NCI-H146 treated with DMSO at 0.1 percent for 48 hours (cell line): Measurements from ENCODE around the gene MOB3B.
A peak's percentile ranks its signal among the peaks of the same experiment; 100 is the strongest.

Experiments
- DNase-seq: peaks from one replicate; lab custom pipeline; 2025; ENCODE audit not compliant: unreplicated experiment; lab: John Stamatoyannopoulos, UW

MOB3B gene

DNA sequence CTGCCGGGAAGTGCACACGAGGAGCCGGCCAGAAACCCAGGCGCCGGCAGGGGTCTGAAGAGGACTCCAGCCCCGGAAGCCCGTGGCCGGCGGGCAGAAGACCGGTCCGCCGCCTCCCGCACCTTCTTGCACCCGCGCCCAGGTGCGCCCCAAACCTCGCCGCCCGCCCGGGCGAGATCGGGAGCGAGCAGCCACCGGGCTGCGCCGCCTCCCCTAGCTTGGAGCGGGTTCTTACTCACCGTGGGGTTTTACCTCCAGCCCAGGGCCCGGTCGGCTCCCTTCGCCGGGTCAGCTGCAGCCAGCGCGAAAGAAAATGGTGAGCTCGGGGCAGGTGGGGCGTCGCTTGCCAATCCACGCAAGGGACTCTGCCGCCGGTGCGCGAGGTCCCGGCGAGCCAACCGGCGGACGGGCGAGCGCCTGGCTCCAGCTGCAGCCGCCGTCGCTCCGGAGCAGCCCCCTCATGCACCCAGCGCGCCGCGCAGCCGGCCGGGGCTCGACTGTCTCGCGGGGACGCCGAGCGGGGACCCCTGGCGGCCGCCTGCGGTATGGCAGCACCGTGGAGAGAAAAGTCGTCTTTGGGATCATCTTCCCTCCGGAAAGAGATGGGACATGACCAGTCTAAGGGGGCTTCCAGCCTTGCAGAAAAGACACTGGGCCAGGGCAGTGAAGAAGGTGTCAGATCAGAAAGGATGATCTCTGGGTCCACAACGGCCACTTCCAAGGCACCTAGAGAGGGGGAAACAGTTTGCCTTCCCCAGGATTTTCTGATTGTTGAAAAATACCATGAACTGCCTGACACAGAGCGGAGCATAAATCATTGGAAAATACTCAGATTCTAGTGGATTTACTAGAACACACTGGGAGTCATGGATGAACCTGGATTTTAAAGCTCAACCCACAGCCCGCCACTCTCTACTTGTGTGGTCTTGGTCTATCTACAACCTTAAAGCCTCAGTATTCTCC, at the start of gene MOB3B:
Gene MOB3B (minus strand): TSS at position 499 of the 963 bp plus-strand sequence. CDS start 74,264 bp downstream, outside the sequence.
- DNase-seq = peak; percentile 72

GRCh38 chr9:27573634-27574590, 44.3 kb upstream of the MOB3B start:
- peak; percentile 99 for DNase-seq

DNA sequence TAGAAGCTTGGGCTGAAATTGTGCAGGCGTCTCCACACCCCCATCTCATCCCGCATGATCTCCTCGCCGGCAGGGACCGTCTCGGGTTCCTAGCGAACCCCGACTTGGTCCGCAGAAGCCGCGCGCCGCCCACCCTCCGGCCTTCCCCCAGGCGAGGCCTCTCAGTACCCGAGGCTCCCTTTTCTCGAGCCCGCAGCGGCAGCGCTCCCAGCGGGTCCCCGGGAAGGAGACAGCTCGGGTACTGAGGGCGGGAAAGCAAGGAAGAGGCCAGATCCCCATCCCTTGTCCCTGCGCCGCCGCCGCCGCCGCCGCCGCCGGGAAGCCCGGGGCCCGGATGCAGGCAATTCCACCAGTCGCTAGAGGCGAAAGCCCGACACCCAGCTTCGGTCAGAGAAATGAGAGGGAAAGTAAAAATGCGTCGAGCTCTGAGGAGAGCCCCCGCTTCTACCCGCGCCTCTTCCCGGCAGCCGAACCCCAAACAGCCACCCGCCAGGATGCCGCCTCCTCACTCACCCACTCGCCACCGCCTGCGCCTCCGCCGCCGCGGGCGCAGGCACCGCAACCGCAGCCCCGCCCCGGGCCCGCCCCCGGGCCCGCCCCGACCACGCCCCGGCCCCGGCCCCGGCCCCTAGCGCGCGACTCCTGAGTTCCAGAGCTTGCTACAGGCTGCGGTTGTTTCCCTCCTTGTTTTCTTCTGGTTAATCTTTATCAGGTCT, 43.5 kb upstream of the MOB3B start, which contains the start of gene C9orf72:
Gene C9orf72 (minus strand): TSS at position 564 of the 716 bp plus-strand sequence. CDS start 6,361 bp downstream, outside the sequence.
- DNase-seq = peak; percentile 85

- peak; percentile 30 for DNase-seq
Observed at GRCh38 chr9:27572566-27572917, 42.9 kb upstream of the MOB3B start.

GRCh38 chr9:27572061-27572460, 42.4 kb upstream of the MOB3B start:
- no peak for DNase-seq

GRCh38 chr9:27571011-27571410, 41.4 kb upstream of the MOB3B start:
- DNase-seq = no peak

DNA sequence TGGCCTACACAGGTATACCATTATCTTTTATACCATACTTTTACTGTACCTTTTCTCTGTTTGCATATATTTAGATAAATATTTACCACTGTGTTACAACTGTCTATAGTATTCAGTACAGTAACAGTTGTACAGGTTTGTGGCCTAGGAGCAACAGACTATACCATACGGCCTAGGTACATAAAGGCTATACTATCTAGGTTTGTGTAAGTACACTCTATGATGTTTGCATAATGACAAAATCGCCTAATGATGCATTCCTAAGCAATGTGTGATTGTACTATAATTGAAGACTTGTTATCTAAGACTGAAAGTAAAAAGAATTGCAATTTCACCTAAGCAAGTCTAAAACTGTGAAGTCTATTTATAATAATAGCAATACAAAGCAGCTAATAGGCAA, 39.8 kb upstream of the MOB3B start:
- no peak for DNase-seq

- DNase-seq = no peak
Observed at GRCh38 chr9:27566118-27566517, 36.5 kb upstream of the MOB3B start.

DNA sequence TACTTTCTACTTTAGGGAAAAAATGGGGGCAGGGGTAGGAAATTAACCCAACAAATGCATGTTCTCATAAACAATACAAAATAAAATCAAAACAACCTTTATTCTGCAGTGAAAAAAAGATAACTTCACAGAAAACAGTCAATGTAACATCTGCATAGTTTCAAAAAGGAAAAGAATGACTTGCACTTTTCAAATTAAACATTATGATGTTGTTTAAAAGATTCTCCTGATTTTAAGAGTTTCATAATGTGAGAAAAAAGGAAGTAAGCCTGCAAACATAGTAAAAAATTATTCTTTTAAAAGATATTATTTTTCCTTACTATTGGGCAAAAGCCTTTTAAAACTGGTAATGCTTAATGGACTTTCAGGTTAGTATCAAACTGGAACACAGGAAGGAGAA, 36.1 kb upstream of the MOB3B start:
- no peak for DNase-seq

- no peak for DNase-seq
Observed at GRCh38 chr9:27564670-27565069, 35.1 kb upstream of the MOB3B start.

DNA sequence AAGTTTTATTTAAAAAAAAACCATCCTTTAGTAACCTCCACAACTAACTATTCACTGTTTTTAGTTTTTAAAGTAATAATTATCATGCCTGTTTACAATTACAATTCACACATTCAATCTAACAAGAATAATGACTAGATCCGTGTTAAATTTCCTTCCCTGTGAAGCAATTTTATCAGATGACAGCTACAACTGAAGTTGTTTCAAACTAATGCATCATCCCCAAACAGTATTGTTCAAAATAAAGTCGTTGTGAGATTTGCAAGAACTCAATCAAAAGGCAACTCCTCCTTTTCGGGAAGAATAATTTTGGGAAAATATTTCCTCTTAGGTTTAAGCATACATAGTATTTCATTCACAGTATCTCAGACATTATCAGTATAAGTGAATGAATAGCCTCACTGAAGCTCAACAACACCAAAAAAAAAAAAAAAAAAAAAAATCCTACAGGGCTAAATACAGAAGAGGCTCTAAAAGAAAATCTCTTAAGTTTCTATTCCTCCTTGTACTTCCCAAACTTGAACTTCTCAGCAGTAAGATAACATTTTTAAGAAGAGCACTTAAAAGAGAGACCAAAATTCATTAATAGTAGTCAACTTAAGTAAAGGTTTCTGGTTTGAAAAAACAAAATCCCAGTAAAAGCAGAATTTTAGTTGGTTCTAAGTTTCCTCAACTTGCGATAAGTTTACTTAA, 34.3 kb upstream of the MOB3B start:
- DNase-seq = no peak

DNA sequence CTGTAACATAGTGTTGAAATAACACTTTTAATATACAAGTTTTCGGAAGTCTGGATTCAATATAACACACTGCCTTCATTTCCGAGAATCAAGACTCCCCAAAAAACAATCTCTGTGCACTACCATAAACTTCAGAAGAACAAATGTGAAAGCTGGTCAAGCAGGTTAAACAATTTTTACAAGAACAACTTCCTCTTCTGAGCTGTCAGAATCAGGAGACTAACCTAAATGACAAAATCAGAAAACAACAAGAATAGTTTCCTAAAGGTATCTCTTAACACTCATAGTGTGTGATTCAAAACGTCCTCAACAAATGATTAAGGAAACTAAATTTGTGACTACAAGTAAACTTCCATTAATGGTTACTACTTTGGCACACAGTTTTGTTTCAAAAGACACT, 32.1 kb upstream of the MOB3B start:
- no peak for DNase-seq

- DNase-seq = no peak
Observed at GRCh38 chr9:27560457-27560856, 30.8 kb upstream of the MOB3B start.

DNA sequence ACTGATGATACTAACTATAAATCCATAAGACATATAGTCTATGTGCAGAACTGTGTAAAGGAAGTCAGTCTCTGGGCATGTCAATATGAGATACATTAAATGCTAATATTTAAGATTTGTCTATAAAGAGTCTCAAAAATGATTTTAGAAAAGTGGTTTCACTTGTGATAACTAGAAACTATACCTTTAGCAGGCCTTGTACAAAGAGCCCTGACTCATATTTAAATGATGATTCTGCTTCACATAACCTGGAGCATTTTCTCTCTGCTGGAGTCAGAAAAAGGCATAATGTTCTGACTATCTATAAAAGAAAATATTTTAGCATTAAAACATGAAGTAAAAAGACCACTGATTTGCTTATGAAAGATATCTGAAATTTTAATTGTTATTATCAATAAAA, 28.7 kb upstream of the MOB3B start:
- DNase-seq = no peak

DNA sequence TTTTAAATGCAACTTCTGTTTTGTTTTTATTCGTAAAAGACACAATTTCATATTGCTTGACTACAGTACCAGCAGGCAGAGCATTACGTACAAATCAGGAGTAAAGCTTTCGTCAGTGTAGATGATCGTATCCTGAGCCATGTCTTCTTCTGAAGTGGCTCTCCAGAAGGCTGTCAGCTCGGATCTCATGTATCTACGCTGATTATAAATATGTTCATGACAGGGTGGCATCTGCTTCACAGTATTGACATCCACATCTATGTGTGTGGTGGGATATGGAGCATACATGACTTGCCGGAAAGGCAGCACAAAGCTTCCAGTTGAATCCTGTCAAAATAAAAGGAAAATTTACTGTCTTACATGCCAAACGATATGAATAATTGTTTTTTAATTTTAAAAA, 26.9 kb upstream of the MOB3B start:
- DNase-seq = no peak

- no peak for DNase-seq
Observed at GRCh38 chr9:27554712-27555111, 25.1 kb upstream of the MOB3B start.

- DNase-seq = no peak
Observed at GRCh38 chr9:27549196-27549755, 19.7 kb upstream of the MOB3B start.

DNA sequence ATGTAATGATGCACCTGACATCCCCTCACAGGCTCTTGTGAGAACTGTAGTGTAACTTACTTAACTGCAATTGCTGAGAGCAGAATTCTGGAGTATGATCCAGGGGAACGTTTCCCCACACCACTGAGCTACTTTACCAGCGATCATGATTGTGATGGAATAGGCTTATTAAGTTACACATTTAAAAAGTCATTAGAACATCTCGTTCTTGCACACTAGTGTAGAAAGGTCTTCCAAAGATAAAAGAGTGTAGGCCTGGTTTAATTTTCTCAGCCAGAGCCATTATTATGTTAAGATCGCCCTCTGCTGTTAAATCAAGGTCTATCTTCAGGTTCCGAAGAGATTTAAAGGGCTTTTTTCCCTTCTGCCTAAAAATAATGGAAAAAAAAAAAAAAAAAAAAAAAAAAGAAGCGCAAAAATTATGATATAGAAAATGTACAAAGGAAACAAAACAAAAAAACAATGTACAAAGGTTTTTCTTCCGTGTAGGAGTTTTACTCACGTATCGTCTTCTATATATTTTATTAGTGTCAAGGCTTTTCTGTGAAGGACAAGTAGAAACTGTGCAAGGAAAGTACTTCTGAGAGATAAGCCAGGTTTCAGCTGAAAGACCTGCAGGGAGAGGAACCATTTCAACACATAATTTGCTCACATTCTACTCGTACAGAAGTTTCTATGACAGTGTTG, 18.6 kb upstream of the MOB3B start:
- no peak for DNase-seq

DNA sequence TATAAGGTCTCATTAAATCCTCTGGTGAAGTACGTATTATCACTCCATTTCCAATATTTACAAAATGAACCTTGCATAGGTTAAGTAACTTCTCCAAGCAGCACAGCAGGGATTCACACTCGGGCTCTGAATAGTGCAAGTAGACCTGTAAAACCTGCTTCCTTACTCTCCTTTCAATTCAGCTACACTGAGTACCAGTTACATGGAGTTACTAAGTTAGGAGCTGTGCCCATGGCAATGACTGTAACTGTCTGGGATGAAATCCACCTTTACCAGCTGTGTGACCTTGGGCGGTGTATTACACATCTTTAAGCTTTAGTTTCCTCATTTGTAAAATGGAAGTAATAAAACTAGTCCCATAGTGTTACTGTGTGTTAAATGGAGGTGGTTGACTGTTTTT, 15.9 kb upstream of the MOB3B start:
- no peak for DNase-seq
